ENCODE results near the gene ZNF219.

GRCh38 chr14:21040370-21040925 is 58.0 kb downstream of the ZNF219 start:
- TF ChIP-seq CTCF (IDR thresholded peaks at IDR 0.05; ENCODE audit: borderline replicate concordance, extremely low read depth, low read length, poor library complexity, severe bottlenecking) (no peak), EZH2 (IDR thresholded peaks at IDR 0.05; ENCODE audit: borderline replicate concordance, low read depth, low read length, severe bottlenecking) (no peak)
